HepG2 (cell line): ENCODE measurements around the gene LBR. TPM values are rescaled to one million over a fixed set of nuclear protein-coding genes. Genes with fewer than 3 reads are reported as not detected.

Experiments used
- ATAC-seq: fragments of 200-7000 bp; cut with Tn5 transposase; 3 replicates; pipeline ENCODE4 v1.9.1; 2020; ENCODE audit warnings: mild to moderate bottlenecking, moderate library complexity
- BruUV-seq: library from RNA; stranded (reverse); fragments of 400-500 nt; replicated peaks from 2 replicates; lab custom pipeline; 2021; lab: Mats Ljungman, UMichigan
- CTCF ChIA-PET: fragments of 300-600 bp; formaldehyde crosslinking; extraction: SDS; loops from one replicate; lab custom pipeline; 2021; ENCODE audit warnings: low total read pairs, inconsistent platforms, low intra/inter-chr PET ratio; lab: Yijun Ruan, JAX
- POLR2A ChIA-PET: fragments of 350-600 bp; sonication (Branson Sonifier 250); formaldehyde crosslinking; loops from one replicate; lab custom pipeline; 2020; ENCODE audit warnings: antibody characterized with exemption, inconsistent platforms; lab: Yijun Ruan, JAX
- DNase-seq: peaks from one replicate; pipeline ENCODE4 v3.0.0-alpha.2; 2015; ENCODE audit warnings: low spot score
- FAIRE-seq: peaks from 3 replicates; lab custom pipeline; 2011; peaks lifted over from hg19 to GRCh38; lab: Jason Lieb, UNC
- H2AFZ ChIP-seq: one replicate; pipeline ENCODE4 v1.6.1; 2011; ENCODE audit warnings: low read length, inconsistent platforms
- H3K27ac ChIP-seq: fragments of 300-600 bp; 3 replicates; pipeline ENCODE4 v1.8.0; 2011; ENCODE audit warnings: mixed run types, mild to moderate bottlenecking, mixed read lengths, low read length, inconsistent platforms; ENCODE audit not compliant: insufficient read depth; ENCODE audit errors: extremely low read length
- H3K27me3 ChIP-seq, 2 experiments: fragments of 200-600 bp in 1 of 2; 2 replicates in 1 of 2; 3 replicates in 1 of 2; pipeline versions ENCODE4 v1.6.0 to v1.8.0; 2011; ENCODE audit warnings: low read length in 2 of 2, mild to moderate bottlenecking in 2 of 2, moderate library complexity in 2 of 2, inconsistent platforms in 1 of 2; ENCODE audit not compliant: insufficient read depth in 2 of 2, control insufficient read depth in 1 of 2
- H3K36me3 ChIP-seq, 2 experiments: fragments of 200-600 bp in 1 of 2; replicated peaks in 1 of 2; 2 replicates in 1 of 2; 3 replicates in 1 of 2; pipeline versions ENCODE4 v1.5.1 to v1.8.0; 2011; ENCODE audit warnings: low read length in 2 of 2, inconsistent platforms in 1 of 2; ENCODE audit not compliant: insufficient read depth in 2 of 2, control insufficient read depth in 1 of 2
- H3K4me1 ChIP-seq: 2 replicates; pipeline ENCODE4 v1.5.1; 2012; ENCODE audit warnings: low read length, inconsistent platforms; ENCODE audit not compliant: insufficient read depth
- H3K4me2 ChIP-seq: 2 replicates; pipeline ENCODE4 v1.6.0; 2011; ENCODE audit warnings: low read depth, low read length, inconsistent platforms
- H3K4me3 ChIP-seq, 3 experiments: fragments of 200-600 bp in 1 of 3; sonication (generic), shearing (Covaris generic) in 1 of 3; replicated peaks in 1 of 3; 2 replicates each; pipeline ENCODE4 v1.5.1; 2011 to 2016; ENCODE audit warnings: low read length in 3 of 3, inconsistent platforms in 2 of 3, low read depth in 2 of 3, mild to moderate bottlenecking in 2 of 3, control low read depth in 1 of 3, mixed read lengths in 1 of 3; ENCODE audit not compliant: insufficient read depth in 1 of 3
- H3K79me2 ChIP-seq: one replicate; pipeline ENCODE4 v1.6.1; 2011; ENCODE audit warnings: low read length, inconsistent platforms; ENCODE audit not compliant: insufficient read depth
- H3K9ac ChIP-seq: 2 replicates; pipeline ENCODE4 v1.6.0; 2011; ENCODE audit warnings: mild to moderate bottlenecking, low read depth, low read length, inconsistent platforms; ENCODE audit not compliant: insufficient read depth
- H3K9me3 ChIP-seq: 2 replicates; pipeline ENCODE4 v1.5.1; 2012; ENCODE audit warnings: mild to moderate bottlenecking, low read length
- H4K20me1 ChIP-seq: 2 replicates; pipeline ENCODE4 v1.6.0; 2011; ENCODE audit warnings: inconsistent platforms, mild to moderate bottlenecking, low read length, moderate library complexity; ENCODE audit not compliant: insufficient read depth
- BCL3 ChIP-seq: sonication (generic); formaldehyde crosslinking; IDR thresholded peaks from 2 replicates; pipeline ENCODE4 v1.5.1; 2020; ENCODE audit warnings: mild to moderate bottlenecking, missing genetic modification reagents, moderate library complexity
- CCDC6 ChIP-seq: sonication (generic); formaldehyde crosslinking; IDR thresholded peaks from 2 replicates; pipeline ENCODE4 v1.8.1; 2022; ENCODE audit warnings: mild to moderate bottlenecking, missing genetic modification reagents, moderate library complexity
- GATA4 ChIP-seq: sonication (generic); IDR thresholded peaks from 2 replicates; pipeline ENCODE4 v1.6.1; 2016; ENCODE audit warnings: antibody characterized with exemption, low read depth, borderline replicate concordance
- ISX ChIP-seq: sonication (generic); formaldehyde crosslinking; conservative IDR thresholded peaks from 2 replicates; pipeline ENCODE4 v1.5.0; 2020; ENCODE audit warnings: missing genetic modification reagents
- LCORL ChIP-seq, 2 experiments: fragments of 450-650 bp in 1 of 2; sonication (generic) in 1 of 2; formaldehyde crosslinking in 1 of 2; IDR thresholded peaks; 2 replicates each; pipeline versions ENCODE4 v1.5.0 to v1.6.1; 2017 to 2020; ENCODE audit warnings: antibody characterized with exemption in 1 of 2, missing genetic modification reagents in 1 of 2
- PCBP1 ChIP-seq: fragments of 200-400 bp; formaldehyde crosslinking; IDR thresholded peaks from 2 replicates; pipeline ENCODE4 v1.6.1; 2017; ENCODE audit warnings: mild to moderate bottlenecking, low read depth, low read length, borderline replicate concordance
- RAD51 ChIP-seq: fragments of 450-650 bp; IDR thresholded peaks from 2 replicates; pipeline ENCODE4 v1.6.1; 2016; ENCODE audit warnings: borderline replicate concordance
- SAP130 ChIP-seq: IDR thresholded peaks from 2 replicates; pipeline ENCODE4 v1.6.1; 2016; ENCODE audit warnings: low read depth
- SNAI1 ChIP-seq: sonication (generic); formaldehyde crosslinking; IDR thresholded peaks from 2 replicates; pipeline ENCODE4 v1.5.0; 2020; ENCODE audit warnings: mild to moderate bottlenecking, missing genetic modification reagents, borderline replicate concordance
- TGIF2 ChIP-seq: IDR thresholded peaks from 2 replicates; pipeline ENCODE4 v1.6.1; 2016; ENCODE audit warnings: control low read depth, missing compliant biosample characterization
- U2AF1 ChIP-seq: fragments of 200-400 bp; formaldehyde crosslinking; optimal IDR thresholded peaks from 2 replicates; pipeline ENCODE3; 2017; ENCODE audit warnings: mild to moderate bottlenecking, low read depth, low read length
- YY1 ChIP-seq: IDR thresholded peaks from 2 replicates; pipeline ENCODE4 v1.6.1; 2011; ENCODE audit warnings: low read length, low read depth, moderate library complexity, mild to moderate bottlenecking; ENCODE audit not compliant: insufficient read depth, insufficient replicate concordance
- ZBTB3 ChIP-seq: sonication (generic); formaldehyde crosslinking; IDR thresholded peaks from 2 replicates; pipeline ENCODE4 v1.4.0; 2020; ENCODE audit warnings: low read depth, mild to moderate bottlenecking, moderate library complexity, missing genetic modification reagents, borderline replicate concordance
- ZBTB8A ChIP-seq: sonication (generic); formaldehyde crosslinking; IDR thresholded peaks from 2 replicates; pipeline ENCODE4 v1.4.0; 2020; ENCODE audit warnings: mild to moderate bottlenecking, low read depth, missing genetic modification reagents, borderline replicate concordance
- ZNF232 ChIP-seq: sonication (generic); formaldehyde crosslinking; IDR thresholded peaks from 2 replicates; pipeline ENCODE4 v1.4.0; 2020; ENCODE audit warnings: missing genetic modification reagents, borderline replicate concordance
- ZNF558 ChIP-seq: sonication (generic); formaldehyde crosslinking; IDR thresholded peaks from 2 replicates; pipeline ENCODE4 v1.9.0; 2022; ENCODE audit warnings: mild to moderate bottlenecking, missing genetic modification reagents, borderline replicate concordance
- WGBS: methylation state at CpG from one replicate; pipeline ENCODE4 v1.1.6; 2017; ENCODE audit warnings: low lambda C conversion rate; 5-methylcytosine and 5-hydroxymethylcytosine counted together
- in situ Hi-C: cut with HindIII; loops from 2 replicates; pipeline ENCODE4 v1.10.0; 2017; ENCODE audit warnings: low pct_unique_long_range_greater_than_20kb; ENCODE audit not compliant: extremely low pct_ligation_motif_present
- intact Hi-C: fragments of 100-400 bp; cut with micrococcal nuclease; formaldehyde crosslinking; loops from one replicate; pipeline ENCODE4 v1.10.0; 2022; ENCODE audit not compliant: unreplicated experiment
- polyA plus RNA-seq, 8 experiments: library from polyadenylated mRNA; depleted of rRNA in 3 of 8; stranded (reverse) in 7 of 8; unstranded in 1 of 8; fragments of >200 nt; fragmentation: Illumina TruSeq in 4 of 8; extraction: Trizol in 4 of 8; gene quantifications; 2 replicates each; pipeline versions ENCODE4 v1.2.1 to v1.2.3, GENCODE V29; 2011 to 2016; ENCODE audit warnings: low read depth in 4 of 8, missing spikeins in 1 of 8, mixed read lengths in 1 of 8; ENCODE audit not compliant: insufficient read depth in 1 of 8
- total RNA-seq, 5 experiments: library from RNA; depleted of rRNA; stranded (reverse); fragments of >200 nt; fragmentation: Illumina TruSeq; extraction: Trizol; gene quantifications; 2 replicates each; pipeline ENCODE4 v1.2.3, GENCODE V29; 2016; ENCODE audit warnings: low read depth in 1 of 5

Gene LBR
- total and polyA plus RNA-seq, 2 of the 13 experiments (the other 11 are each of a cell fraction or from before 2014, with no cell fraction given), result 38.9 to 76.7 TPM

GRCh38 chr1:225462429-225462713 lies 34.5 kb upstream of the LBR start:
- WGBS, result 14% methylated on average over 4 of the region's 5 CpGs
- no peaks in the 10 kb centered on the region for H3K9me3 ChIP-seq
- no TSS peak for BruUV-seq

More at GRCh38 chr1:225462429-225462713, 34.5 kb upstream of the LBR start:
- Histone ChIP-seq H3K36me3 (no peaks in the 10 kb centered on the region), H3K27ac (no peak overlapping the region), H3K4me1 (peaks cover 47% of the 10 kb centered on the region), H3K4me2 (no peak overlapping the region), H2AFZ (no peak overlapping the region), H3K9ac (no peak overlapping the region), H3K4me3 (no peak overlapping the region), H3K27me3 (peaks cover 5 to 46% of the 10 kb centered on the region in 2 experiments; a peak in 3 of 5 replicates), H4K20me1 (no peaks in the 10 kb centered on the region), H3K79me2 (no peaks in the 10 kb centered on the region)
- ATAC-seq, result no peak
- DNase-seq, result no peak
- no peak for TF ChIP-seq GATA4
- no peak for TF ChIP-seq LCORL (IDR thresholded peaks at IDR 0.05)
- TF ChIP-seq LCORL (CRISPR knock-in tag; IDR thresholded peaks at IDR 0.05), result no peak
- TF ChIP-seq TGIF2 (CRISPR knock-in tag), result no peak
- TF ChIP-seq U2AF1, result no peak
- TF ChIP-seq ZBTB8A (CRISPR knock-in tag), result no peak
- no peak for TF ChIP-seq ZNF232 (CRISPR knock-in tag)
- TF ChIP-seq ISX, result no peak
- no peak for TF ChIP-seq RAD51
- TF ChIP-seq ZBTB3 (CRISPR knock-in tag), result no peak
- no peak for TF ChIP-seq PCBP1
- TF ChIP-seq ZNF558 (CRISPR knock-in tag), result no peak
- TF ChIP-seq SAP130 (CRISPR knock-in tag), result no peak
- TF ChIP-seq BCL3 (CRISPR knock-in tag), result no peak
- TF ChIP-seq CCDC6, result no peak
- no peak for TF ChIP-seq YY1
- no peak for TF ChIP-seq SNAI1 (CRISPR knock-in tag)
- in situ Hi-C loops (no loop called here), intact Hi-C loops (no loop called here)
- no peak for FAIRE-seq
- ChIA-PET CTCF (no interaction called here), POLR2A (no interaction called here)
